ENCODE data around the gene BPNT1. TPM values are rescaled to one million over a fixed set of nuclear protein-coding genes. Genes with fewer than 3 reads are reported as not detected.
A peak's percentile ranks its signal among the peaks of the same experiment; 100 is the strongest.

The BPNT1 gene
- total and polyA plus RNA-seq, 2 donors (not counting 3 experiments of a cell fraction or from before 2014, with no cell fraction given): 20.3 to 29.0 TPM

GRCh38 chr1:220012259-220012658, 77.3 kb downstream of the BPNT1 start:
- intact Hi-C loops (cut with micrococcal nuclease): no loop called here
- FAIRE-seq (peak; percentile 35), DNase-seq (ENCODE audit: low read depth, low spot score) (peak; percentile 77)
- no peak overlapping the region for H2AFZ ChIP-seq (ENCODE audit: low read depth, low read length)
- no peak overlapping the region for H3K9ac ChIP-seq (replicated peaks; ENCODE audit: extremely low read depth, insufficient read depth, low read length)
- no peaks in the 10 kb centered on the region for H3K79me2 ChIP-seq (ENCODE audit: control insufficient read depth, insufficient read depth, low read length)
- no peaks in the 10 kb centered on the region for H3K9me3 ChIP-seq (replicated peaks; ENCODE audit: control insufficient read depth, insufficient read depth, low read length)
- ChIA-PET POLR2A (interaction anchor here (0.6 kb wide), 1 partner anchor 22 kb away, joined by 4 read pairs; no protein-coding TSS in a partner anchor), CTCF (interaction anchor here (0.7 to 3.2 kb wide), 10 partner anchors 11 to 178 kb away, joined by 3 to 36 read pairs (median 4); no protein-coding TSS in a partner anchor)
- dilution Hi-C loops (cut with MboI; ENCODE audit: extremely low pct_ligation_motif_present, low sequenced_read_pairs): no loop called here
- no peaks in the 10 kb centered on the region for H3K4me1 ChIP-seq (ENCODE audit: control insufficient read depth, extremely low read depth, insufficient read depth, low read length)
- no peak overlapping the region for H3K4me3 ChIP-seq (replicated peaks in 1 of 3; ENCODE audit: insufficient read depth in 1 of 3, low read depth in 1 of 3, low read length in 3 of 3)
- no peak overlapping the region for H3K27ac ChIP-seq (ENCODE audit: insufficient read depth, low read depth, low read length)
- H3K36me3 ChIP-seq (ENCODE audit: control insufficient read depth in 2 of 2, extremely low read depth in 1 of 2, insufficient read depth in 2 of 2, low read length in 2 of 2): peaks cover 2 to 4% of the 10 kb centered on the region in 2 experiments
- H3K9me1 ChIP-seq (replicated peaks; ENCODE audit: control insufficient read depth, extremely low read depth, insufficient read depth, low read length): peaks cover 3% of the 10 kb centered on the region
- H3K27me3 ChIP-seq (ENCODE audit: control insufficient read depth in 2 of 2, insufficient read depth in 2 of 2, low read length in 2 of 2): no peaks in the 10 kb centered on the region
- TF ChIP-seq MYC (IDR thresholded peaks at IDR 0.05; ENCODE audit: low read depth, low read length): no peak
- TF ChIP-seq GATA2 (IDR thresholded peaks at IDR 0.05; ENCODE audit: insufficient read depth, insufficient read length, low read depth, low read length): no peak
- TF ChIP-seq POLR2AphosphoS5 (IDR thresholded peaks at IDR 0.05; ENCODE audit: insufficient read depth, low read depth, low read length): no peak
- TF ChIP-seq FOS (IDR thresholded peaks at IDR 0.05; ENCODE audit: borderline replicate concordance, insufficient read depth, low read length): no peak
- TF ChIP-seq JUN (IDR thresholded peaks at IDR 0.05; ENCODE audit: borderline replicate concordance, insufficient read depth, insufficient read length, low read depth): no peak
- no peak for TF ChIP-seq CTCF (IDR thresholded peaks at IDR 0.05; ENCODE audit: extremely low read depth in 1 of 2, insufficient read depth in 1 of 2, low read depth in 1 of 2, low read length in 2 of 2)
- TF ChIP-seq POLR2A (IDR thresholded peaks at IDR 0.05; ENCODE audit: low read depth, low read length): no peak
- TF ChIP-seq, protein P1, sequence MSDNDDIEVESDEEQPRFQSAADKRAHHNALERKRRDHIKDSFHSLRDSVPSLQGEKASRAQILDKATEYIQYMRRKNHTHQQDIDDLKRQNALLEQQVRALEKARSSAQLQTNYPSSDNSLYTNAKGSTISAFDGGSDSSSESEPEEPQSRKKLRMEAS (IDR thresholded peaks at IDR 0.05; ENCODE audit: insufficient read depth, insufficient read length): no peak
- no peak for TF ChIP-seq EZH2 (IDR thresholded peaks at IDR 0.05; ENCODE audit: borderline replicate concordance, low read depth, low read length, severe bottlenecking)
- no TSS peak for BruUV-seq (replicated peaks)
- no peaks in the 10 kb centered on the region for H4K20me1 ChIP-seq (replicated peaks; ENCODE audit: control insufficient read depth, extremely low read depth, insufficient read depth, low read length)
- no peak overlapping the region for H3K4me2 ChIP-seq (ENCODE audit: insufficient read depth, low read length)

Data from endothelial cell of umbilical vein (primary cell).